ENCODE data around the gene NELL1. TPM values are rescaled to one million over a fixed set of nuclear protein-coding genes. Genes with fewer than 3 reads are reported as not detected.
"Not testable (repeated sequence)": the region's sequence is repeated elsewhere in the genome, so short reads cannot be mapped to it uniquely, and the experiment has no call there.

Gene NELL1
- total RNA-seq, 1 donor from 2014 or later, result not detected

DNA sequence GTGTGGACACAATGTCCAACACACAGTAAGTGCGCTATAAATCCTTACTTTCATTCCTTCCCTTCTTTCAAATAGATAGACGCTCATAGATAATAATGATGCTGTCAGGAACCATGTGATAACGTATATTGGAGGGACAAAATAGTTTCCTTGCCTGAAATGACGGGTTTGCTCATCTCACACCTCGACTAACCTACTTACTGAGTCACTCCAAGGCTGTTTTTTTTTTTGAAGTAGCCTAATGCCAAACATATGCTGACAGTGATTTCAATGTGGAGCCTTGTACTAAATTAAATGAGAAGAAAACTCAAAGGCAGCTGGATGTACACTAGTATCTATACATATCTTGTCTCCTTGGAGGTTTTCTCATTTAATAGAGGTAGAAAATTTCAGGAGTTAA lies 400.5 kb downstream of the NELL1 start:
- DNase-seq (ENCODE audit: extremely low read depth, low read depth, low spot score), result no peak

- DNase-seq (ENCODE audit: extremely low read depth, low read depth, low spot score), result no peak
Observed at GRCh38 chr11:21072558-21072957, 403.2 kb downstream of the NELL1 start.

DNA sequence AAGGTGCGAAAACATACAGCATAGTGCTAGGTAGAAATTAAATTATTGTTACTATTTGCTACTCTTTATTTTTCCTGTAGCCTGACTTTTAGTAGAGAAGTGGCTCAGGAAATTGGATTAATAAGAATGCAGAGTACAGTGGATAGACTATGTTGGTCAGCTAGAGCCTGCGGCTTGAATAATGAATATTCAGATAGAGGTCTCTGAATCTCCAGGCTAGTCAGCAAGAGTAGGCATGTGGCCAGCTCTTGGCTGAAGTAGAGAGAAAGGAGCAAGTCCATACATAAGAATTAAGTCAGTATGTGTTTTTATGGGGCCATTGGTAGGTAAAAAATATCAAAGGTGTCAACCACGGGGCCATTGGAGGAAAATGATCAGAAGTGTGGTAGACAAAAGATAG lies 413.5 kb downstream of the NELL1 start:
- no peak for DNase-seq (ENCODE audit: extremely low read depth, low read depth, low spot score)

- DNase-seq (ENCODE audit: extremely low read depth, low read depth, low spot score), result no peak
Observed at GRCh38 chr11:21088930-21089329, 419.5 kb downstream of the NELL1 start.

- DNase-seq (ENCODE audit: extremely low read depth, low read depth, low spot score), result no peak
Observed at GRCh38 chr11:21104641-21105040, 435.3 kb downstream of the NELL1 start.

DNA sequence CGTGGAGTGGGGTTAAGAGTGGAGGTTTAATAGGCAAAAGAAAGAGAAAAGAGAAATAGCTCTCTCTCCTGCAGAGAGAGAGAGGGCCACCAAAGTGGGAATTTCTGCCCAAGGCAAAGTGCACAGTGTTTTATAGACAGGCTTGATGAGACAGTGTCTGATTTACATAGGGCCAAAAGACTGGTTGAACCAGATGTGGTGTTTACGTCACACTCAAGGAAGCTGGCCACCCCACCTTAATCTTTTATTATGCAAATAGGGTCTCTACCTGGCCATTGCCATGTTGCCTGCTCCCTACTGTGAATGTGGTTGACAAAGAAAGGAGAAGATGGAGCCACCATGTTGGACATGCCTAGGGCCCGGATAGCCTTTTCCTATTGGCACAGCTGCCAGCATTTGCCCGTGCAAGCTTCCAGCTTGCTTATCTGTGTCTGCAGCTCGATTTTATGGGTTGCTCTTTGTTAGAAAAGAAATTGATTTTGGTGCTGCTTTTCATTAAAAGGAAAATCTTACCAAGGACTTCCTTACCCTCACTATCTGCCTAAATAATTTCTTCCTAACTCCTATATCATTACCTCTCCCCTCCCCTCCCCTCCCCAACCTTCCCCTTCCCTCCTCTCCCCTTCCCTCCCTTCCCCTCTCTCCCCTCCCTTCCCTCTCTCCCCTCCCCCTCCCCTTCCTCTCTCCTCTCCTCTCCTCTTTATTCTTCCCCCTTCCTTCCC lies 436.0 kb downstream of the NELL1 start:
- DNase-seq (ENCODE audit: extremely low read depth, low read depth, low spot score), result no peak

GRCh38 chr11:21109341-21109740 lies 440.0 kb downstream of the NELL1 start:
- no peak for DNase-seq (ENCODE audit: extremely low read depth, low read depth, low spot score)

DNA sequence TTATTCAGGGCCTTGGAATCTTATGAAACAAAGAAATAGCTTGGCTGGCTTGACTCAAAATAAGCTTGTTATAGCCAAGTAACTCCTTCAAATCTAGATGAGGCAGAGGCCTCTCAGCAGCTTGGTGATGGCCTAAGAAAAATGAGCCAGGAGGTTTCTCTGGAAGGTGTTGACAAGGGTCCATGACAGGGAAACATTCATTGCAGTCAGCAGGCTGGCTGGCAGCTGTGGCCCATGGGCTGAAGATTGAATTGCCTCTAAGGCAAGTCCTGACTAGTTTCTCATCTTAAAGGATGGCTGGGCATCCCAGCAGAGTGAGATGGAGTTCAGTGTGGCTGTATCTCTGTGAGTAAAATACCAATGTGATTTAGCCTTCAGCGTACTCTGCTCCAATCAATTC lies 441.0 kb downstream of the NELL1 start:
- DNase-seq (ENCODE audit: extremely low read depth, low read depth, low spot score), result no peak

- no peak for DNase-seq (ENCODE audit: extremely low read depth, low read depth, low spot score)
Observed at GRCh38 chr11:21113876-21114275, 444.5 kb downstream of the NELL1 start.

DNA sequence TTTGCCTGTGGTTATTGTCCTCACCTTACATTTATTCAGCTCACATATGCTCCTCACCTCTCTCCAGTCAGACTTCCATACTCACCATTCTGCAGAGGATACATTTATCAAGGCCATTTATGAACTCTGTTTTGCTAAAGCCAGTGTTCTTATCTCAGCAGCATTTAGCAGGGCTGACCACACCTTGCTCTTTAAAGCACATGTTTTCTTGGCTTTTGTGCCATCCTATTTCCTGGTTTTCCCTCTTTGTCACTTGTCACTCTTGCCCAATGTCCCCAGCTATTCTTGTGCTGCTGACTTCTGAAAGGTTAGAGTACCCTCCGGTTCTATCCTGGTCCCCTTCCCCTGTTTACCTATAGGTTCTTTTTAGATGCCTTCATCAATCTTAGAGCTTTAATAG lies 446.6 kb downstream of the NELL1 start:
- DNase-seq (ENCODE audit: extremely low read depth, low read depth, low spot score), result no peak

GRCh38 chr11:21119411-21119810 lies 450.0 kb downstream of the NELL1 start:
- no peak for DNase-seq (ENCODE audit: extremely low read depth, low read depth, low spot score)

GRCh38 chr11:21121991-21122390 lies 452.6 kb downstream of the NELL1 start:
- DNase-seq (ENCODE audit: extremely low read depth, low read depth, low spot score), result no peak

DNA sequence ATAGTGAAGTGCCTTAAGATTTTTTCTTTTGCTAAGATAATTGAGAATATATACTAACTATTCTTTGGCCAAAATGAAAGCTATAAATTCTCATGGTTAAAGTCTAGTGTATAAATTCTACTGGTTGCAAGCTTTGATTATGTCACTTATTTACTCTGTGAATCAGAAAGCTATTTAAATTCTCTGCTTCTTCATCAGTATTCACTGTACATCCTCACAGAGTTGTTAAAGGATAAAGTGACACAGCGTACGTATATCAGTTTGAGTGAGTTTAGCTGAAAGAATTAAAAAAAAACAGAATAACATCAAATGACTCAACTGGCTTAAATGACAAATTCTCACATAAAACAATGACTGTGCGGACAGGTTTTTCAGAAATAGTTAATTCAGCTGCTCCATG lies 453.1 kb downstream of the NELL1 start:
- no peak for DNase-seq (ENCODE audit: extremely low read depth, low read depth, low spot score)

DNA sequence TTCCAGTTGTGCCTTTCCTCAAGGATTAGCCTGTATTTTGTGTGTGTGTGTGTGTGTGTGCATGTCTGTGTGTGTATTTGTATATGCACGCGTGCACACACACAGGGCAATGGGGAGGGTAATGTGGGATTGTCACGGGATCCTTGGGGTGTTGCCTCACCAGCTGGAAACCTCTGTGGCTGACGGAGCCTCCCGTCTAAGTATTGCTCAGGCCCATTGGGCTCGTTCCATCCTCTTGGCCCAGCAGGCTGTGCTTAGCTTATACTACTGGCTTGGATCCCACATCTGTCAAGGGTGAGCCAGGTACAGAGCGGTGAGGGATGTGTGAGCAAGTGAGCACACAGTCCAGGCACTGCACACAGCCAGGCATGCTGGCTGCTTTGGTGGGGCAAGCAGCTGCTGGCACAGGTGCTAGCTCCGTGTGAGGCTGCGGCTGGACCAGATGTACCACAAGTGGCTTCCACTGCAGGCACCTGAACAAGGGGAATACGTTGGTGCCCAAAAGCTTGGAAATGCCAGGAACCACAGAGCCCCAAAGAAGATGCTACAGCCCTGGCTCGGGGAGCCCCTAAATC lies 462.8 kb downstream of the NELL1 start:
- DNase-seq (ENCODE audit: extremely low read depth, low read depth, low spot score), result no peak

DNA sequence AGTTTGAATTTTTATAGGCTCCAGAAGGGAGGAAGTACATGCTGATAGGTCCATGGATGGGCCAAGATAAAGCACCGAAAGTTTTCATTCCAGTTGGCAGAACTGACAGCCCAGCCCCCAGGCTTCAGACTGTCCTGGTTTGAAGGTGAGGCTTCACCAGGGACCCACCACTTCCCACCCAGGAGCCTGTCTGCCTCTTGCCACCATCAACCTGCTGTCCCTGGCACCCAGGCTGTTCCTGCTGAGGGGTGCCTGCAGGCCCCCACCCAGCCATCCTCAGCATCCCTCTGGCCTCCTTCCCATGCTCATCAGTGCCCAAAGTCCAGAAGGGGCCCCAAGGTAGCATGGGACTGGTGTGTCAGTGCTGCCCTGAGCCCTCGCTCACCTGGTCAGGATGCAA lies 463.9 kb downstream of the NELL1 start:
- no peak for DNase-seq (ENCODE audit: extremely low read depth, low read depth, low spot score)

- DNase-seq (ENCODE audit: extremely low read depth, low read depth, low spot score), result no peak
Observed at GRCh38 chr11:21133722-21134121, 464.3 kb downstream of the NELL1 start.

DNA sequence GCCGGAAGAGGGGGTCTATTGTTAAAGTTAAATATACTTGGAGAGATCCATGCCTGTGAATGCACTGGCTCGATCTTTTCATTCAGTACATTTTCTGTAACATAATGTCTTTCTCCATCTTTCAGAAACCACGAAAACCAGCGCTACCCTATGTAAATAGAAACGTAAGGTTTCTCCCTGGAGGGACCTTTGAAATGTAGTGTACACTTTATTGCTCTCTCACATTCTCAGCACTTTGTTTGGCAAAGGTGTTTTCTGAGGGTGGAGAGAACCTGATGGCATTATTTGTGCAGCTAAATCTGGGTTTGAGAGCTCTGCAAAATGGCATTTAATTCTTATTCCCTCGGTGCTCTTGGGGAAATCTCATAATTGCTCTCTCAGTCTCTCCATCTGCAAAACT lies 468.4 kb downstream of the NELL1 start:
- no peak for DNase-seq (ENCODE audit: extremely low read depth, low read depth, low spot score)

DNA sequence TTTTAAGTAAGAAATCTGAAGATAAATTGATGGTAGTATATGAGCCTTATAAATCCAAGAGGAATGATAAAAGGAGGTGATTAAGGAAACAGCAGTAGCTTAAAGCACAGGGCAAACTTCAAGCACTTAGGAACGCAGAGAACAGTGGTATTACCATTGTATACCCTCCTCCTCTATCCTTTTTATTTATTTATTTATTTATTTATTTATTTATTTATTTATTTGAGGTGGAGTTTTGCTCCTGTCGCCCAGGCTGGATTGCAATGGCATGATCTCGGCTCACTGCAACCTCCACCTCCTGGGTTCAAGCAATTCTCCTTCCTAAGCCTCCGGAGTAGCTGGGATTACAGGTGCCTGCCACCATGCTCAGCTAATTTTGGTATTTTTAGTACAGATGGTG lies 472.2 kb downstream of the NELL1 start:
- not testable (repeated sequence) for DNase-seq (ENCODE audit: extremely low read depth, low read depth, low spot score)

DNA sequence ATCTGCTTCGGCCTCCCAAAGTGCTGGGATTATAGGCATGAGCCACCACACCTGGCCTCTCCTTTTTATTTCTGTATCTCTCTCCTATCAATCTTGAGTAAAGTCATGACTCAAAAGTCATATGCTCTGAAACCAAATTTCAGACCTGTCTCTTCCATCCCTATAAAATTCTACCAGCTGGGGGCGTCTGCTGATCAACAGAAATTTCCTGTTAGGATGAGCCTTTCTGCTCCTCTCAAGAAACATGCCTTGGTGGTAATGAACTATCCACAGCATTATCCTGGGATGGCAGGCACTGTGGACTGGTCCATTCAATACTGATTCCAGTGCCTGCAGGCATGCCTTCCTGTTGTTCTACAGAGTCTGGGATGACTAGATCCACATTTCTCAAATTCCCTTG lies 472.6 kb downstream of the NELL1 start:
- no peak for DNase-seq (ENCODE audit: extremely low read depth, low read depth, low spot score)

- no peak for DNase-seq (ENCODE audit: extremely low read depth, low read depth, low spot score)
Observed at GRCh38 chr11:21144531-21144930, 475.1 kb downstream of the NELL1 start.

DNA sequence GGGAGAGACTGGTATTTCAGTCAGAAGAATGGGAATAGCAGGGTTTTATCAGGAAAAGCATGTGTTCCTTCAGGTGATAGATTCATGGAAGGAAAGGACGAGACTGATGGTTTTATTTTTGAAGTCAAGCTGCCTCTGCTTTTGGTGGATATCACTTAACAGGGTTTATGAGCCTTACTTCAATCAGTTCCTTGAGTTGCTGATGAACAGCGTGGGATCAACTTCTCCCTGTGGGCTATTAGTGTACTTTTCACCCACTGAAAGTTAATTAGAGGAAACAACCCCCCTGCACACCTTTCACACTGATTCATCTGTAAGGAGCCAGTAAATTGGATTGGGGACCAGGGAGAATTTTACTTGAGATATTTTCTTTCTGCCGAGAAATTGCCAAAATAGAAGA lies 479.0 kb downstream of the NELL1 start:
- no peak for DNase-seq (ENCODE audit: extremely low read depth, low read depth, low spot score)

GRCh38 chr11:21160140-21160539 lies 490.8 kb downstream of the NELL1 start:
- no peak for DNase-seq (ENCODE audit: extremely low read depth, low read depth, low spot score)

- DNase-seq (ENCODE audit: extremely low read depth, low read depth, low spot score), result no peak
Observed at GRCh38 chr11:21169639-21170038, 500.3 kb downstream of the NELL1 start.
